K562 treated with DMSO at 1 percent for 4 hours (cell line): ENCODE data around the gene SCN4A. TPM values are rescaled to one million over a fixed set of nuclear protein-coding genes. Genes with fewer than 3 reads are reported as not detected.

Experiments
- total RNA-seq: library from RNA; unstranded; fragments of 300-600 nt; gene quantifications from 2 replicates; pipeline ENCODE4 v1.2.3, GENCODE V29; 2022; ENCODE audit not compliant: insufficient read depth

SCN4A gene
- total RNA-seq = 0.45 and 4.4 TPM in 2 replicates

DNA sequence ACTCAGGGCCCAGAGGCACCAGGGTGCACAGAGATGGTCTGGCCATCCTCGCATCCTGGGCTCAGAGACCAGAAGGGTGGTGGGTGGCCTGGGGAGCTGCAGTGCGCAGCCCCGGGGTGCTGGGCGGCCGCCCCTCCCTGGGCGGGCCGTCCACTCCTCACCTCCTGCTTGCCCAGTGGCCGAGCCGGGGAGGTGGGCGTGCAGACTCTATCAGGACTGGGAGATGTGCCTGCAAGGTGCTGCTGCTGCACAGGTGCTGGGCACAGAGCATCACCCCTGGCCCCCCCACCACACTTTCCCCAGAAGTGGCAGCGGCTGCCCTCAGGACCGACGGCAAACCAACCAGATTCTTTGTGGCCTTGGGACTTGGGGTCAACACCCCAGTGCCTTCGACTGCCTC, at the start of gene SCN4A:
TSS of gene SCN4A (minus strand) at position 123 of the 400 bp plus-strand sequence. CDS start at position 46, 77 bp downstream.

DNA sequence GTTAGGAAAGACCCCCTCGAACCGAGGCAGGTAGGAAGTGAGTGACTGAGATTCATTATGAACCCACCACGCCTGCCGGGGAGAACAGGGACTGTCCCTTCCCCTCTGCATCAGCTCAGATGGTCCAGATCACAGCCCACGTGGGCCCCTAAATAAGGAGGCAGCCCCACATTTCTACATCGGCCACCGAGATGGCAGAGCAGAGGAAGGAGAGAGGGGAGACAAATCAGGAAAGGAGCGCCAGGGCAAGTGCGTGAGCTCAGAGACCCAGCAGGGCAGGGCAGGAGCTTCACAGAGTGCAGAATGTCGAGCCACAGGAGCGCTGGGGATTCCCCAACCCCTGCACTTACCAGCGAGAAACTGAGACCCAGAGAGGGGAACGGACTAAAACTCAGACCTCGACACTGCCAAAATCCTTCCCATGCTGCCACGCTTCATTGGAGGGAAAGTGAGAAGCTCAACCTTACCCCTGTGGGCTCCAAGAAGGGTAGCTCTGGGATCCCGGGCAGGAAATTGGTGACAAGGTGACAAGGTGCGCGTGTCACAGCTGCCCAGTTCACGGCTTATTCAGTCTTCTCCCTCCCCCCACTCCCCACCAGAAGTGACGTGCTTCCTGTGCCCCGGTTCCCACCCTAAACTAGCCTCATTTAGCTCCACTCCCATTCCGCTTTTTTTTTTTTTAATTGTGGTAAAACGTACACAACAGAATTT, 47.5 kb upstream of the SCN4A start, which contains the start of gene ICAM2:
TSS of gene ICAM2 (minus strand) at position 578 of the 711 bp plus-strand sequence. CDS start 13,942 bp downstream, outside the sequence.

DNA sequence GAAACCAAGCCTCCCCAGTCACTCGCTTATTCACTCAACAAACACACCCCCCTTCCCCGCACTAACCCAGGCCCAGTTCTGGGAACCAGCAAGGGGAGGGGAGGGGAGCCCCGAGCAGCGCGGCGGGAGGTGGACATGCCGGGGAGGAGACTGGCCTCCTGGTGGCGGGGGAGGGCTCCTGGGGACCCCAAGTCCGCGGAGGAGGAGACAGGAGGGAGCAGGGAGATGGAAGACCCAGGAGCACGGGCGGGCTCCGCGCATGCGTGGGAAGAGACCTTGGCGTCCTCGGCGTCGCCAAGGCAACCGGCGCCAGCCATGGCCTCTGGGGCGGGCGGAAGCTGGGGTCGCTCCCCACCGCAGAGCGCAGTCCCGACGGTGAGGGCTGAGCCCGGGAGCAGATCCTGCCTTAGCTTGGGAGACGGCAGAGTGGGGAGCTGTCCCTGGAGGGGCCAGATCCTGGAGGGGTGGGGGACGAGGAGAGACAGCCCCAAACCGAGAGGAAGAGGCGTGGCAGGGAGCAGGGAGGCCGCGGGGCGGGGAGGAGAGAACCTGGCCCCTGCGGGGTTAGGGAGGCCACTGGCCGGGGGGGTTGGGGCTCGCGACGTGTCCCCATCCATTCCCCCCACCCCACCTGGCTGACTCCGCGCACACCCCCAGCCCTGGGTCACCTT, 25.5 kb upstream of the SCN4A start, which contains the start of gene PRR29:
TSS of gene PRR29 (plus strand) at position 302 of the 671 bp plus-strand sequence. CDS start at position 316, 14 bp downstream.

DNA sequence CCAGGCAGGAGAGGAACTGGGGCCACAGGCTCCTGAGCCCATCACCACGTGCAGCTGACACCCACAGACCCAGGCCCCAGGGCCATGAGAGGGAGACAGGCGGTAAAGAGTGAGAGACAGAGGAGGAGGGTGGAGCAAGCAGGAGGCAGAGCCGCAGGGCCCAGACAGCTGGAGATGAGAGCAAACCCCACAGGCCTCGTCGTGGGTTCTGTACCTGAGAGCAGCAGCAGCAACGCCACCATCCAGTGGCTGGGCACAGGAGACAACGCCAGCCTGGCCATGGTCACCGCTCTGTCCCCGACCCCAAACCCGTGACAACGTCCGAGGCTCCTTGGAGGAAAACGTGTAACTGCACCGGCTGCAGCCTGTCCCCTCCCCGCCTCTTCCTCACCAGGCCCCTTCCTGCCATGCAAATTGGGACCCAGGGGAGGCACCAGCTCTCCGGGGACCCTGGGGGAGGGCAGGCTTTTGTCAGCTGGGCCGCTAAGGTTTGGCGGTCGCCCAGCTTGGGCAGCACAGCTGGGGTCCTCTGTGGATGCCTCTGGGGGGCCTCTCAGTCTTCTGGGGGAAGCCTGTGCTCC, 40.6 kb downstream of the SCN4A start, which contains the start of gene CD79B:
TSS of gene CD79B (minus strand) at position 351 of the 581 bp plus-strand sequence. CDS start at position 281, 70 bp downstream.

DNA sequence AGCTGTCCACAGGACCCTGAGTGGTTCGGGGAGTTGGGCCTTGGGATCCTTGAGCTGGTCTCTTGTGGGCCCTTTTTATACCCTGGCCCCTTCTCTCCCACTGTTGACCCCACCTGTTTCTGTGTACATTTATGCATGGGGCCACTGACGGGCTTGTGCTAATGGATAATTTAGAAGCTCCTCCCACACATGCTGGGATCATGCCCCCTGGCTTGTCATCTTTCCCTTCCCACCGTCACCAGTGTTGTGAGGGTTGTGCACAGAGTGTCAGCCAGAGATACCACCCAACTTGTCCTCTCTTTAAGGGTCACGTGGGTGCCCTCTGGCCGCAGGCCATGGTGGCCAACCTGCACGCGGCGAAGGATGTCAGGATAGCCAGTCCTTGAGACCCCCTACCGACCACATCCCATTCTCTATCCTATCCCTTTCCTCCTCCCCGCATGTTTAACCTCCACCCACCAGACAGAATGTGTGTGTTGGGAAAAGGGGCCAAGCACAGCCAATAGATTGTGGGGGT, 53.9 kb downstream of the SCN4A start, which contains the start of gene GH1:
TSS of gene GH1 (minus strand) at position 51 of the 517 bp plus-strand sequence. CDS start 63 bp downstream, outside the sequence.

DNA sequence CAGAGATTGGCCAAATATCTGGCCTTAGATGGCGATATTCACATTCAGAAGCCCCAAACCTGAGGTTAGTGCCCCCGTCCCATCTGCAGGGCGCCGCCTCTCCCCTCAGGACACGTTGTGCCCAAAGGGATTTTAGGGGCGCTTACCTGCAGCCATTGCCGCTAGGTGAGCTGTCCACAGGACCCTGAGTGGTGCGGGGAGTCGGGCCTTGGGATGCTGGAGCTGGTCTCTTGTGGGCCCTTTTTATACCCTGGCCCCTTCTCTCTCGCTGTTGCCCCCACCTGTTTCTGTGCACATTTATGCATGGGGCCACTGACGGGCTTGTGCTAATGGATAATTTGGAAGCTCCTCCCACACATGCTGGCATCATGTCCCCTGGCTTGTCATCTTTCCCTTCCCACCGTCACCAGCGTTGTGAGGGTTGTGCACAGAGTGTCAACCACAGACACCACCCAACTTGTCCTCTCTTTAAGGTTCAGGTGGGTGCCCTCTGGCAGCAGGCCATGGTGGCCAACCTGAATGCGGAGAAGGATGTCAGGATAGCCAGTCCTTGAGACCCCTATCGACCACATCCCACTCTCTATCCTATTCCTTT, 61.6 kb downstream of the SCN4A start, which contains the start of gene CSHL1:
TSS of gene CSHL1 (minus strand) at position 218 of the 595 bp plus-strand sequence. CDS start at position 156, 62 bp downstream.

DNA sequence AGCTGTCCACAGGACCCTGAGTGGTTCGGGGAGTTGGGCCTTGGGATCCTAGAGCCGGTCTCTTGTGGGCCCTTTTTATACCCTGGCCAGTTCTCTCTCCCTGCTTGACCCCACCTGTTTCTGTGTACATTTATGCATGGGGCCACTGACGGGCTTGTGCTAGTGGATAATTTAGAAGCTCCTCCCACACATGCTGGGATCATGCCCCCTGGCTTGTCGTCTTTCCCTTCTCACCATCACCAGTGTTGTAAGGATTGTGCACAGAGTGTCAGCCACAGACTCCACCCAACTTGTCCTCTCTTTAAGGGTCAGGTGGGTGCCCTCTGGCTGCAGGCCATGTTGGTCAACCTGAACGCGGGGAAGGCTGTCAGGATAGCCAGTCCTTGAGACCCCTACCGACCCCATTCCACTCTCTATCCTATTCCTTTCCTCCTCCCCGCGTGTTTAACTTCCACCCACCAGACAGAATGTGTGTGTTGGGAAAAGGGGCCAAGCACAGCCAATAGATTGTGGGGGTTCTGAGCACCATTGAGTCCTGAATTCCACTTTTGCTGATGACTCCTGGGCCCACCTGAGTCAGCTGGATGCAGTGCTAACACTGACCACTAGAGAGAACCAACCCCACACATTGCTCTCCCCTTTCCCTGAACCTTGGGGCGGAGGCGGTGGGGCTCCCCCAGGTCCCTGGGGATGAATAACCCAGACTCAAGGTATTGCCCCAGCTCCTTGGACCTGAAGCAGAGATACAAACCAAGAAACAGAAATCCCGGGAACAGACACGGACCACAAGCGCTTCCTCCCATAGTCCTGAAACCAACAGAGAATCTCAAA, 76.0 kb downstream of the SCN4A start, which contains the start of gene CSH1:
TSS of gene CSH1 (minus strand) at position 51 of the 831 bp plus-strand sequence. CDS start 63 bp downstream, outside the sequence.

Other genes starting within 250 kb of the SCN4A start
- gene STRADA, start 231.1 kb downstream of the SCN4A start, total RNA-seq = 20.0 TPM in 2 replicates
- 66.7 and 82.7 TPM in 2 replicates for gene CCDC47, start 199.3 kb downstream of the SCN4A start, total RNA-seq
- gene DDX42, start 198.7 kb downstream of the SCN4A start, total RNA-seq = 43.1 and 51.5 TPM in 2 replicates
- 157 and 167 TPM in 2 replicates for gene PSMC5, start 145.5 kb downstream of the SCN4A start, total RNA-seq
- 22.9 and 28.7 TPM in 2 replicates for gene FTSJ3, start 145.3 kb downstream of the SCN4A start, total RNA-seq
- gene SMARCD2, start 130.2 kb downstream of the SCN4A start, total RNA-seq = 85.6 and 99.0 TPM in 2 replicates
- 1.2 TPM in 1 of 2 replicates, not detected in the other for gene CSH2, start 99.2 kb downstream of the SCN4A start, total RNA-seq
- gene GH2, start 91.0 kb downstream of the SCN4A start, total RNA-seq = not detected in 2 replicates
- not detected in 2 replicates for gene CSH1, start 76.3 kb downstream of the SCN4A start, total RNA-seq
- gene CSHL1, start 61.7 kb downstream of the SCN4A start, total RNA-seq = not detected in 2 replicates
- not detected in 2 replicates for gene GH1, start 54.1 kb downstream of the SCN4A start, total RNA-seq
- gene CD79B, start 40.6 kb downstream of the SCN4A start, total RNA-seq = not detected in 2 replicates
- gene PRR29, start 25.4 kb upstream of the SCN4A start, total RNA-seq = 0.40 and 2.8 TPM in 2 replicates
- 29.1 and 29.4 TPM in 2 replicates for gene ICAM2, start 47.7 kb upstream of the SCN4A start, total RNA-seq
- 12.4 and 14.7 TPM in 2 replicates for gene ERN1, start 157.2 kb upstream of the SCN4A start, total RNA-seq